Activated CD8-positive, alpha-beta memory T cell treated with anti-CD3 and anti-CD28 coated beads, Interleukin-2, amount 50 U/mL, for 4 hours (primary cell): ENCODE results near the gene P2RX2.

ENCODE experiments used
- DNase-seq: peaks from one replicate; pipeline ENCODE4 v3.0.0-alpha.2; 2020

The P2RX2 gene

GRCh38 chr12:132621657-132622435 lies 3.3 kb downstream of the P2RX2 start:
- DNase-seq, result no peak

GRCh38 chr12:132622437-132623071 lies 4.0 kb downstream of the P2RX2 start:
- DNase-seq, result no peak

GRCh38 chr12:132623072-132623869 lies 4.7 kb downstream of the P2RX2 start:
- DNase-seq, result no peak

GRCh38 chr12:132624186-132624855 lies 5.7 kb downstream of the P2RX2 start:
- DNase-seq, result no peak

GRCh38 chr12:132624910-132625630 lies 6.5 kb downstream of the P2RX2 start:
- DNase-seq, result no peak

- no peak for DNase-seq
Measured at GRCh38 chr12:132625731-132626430, 7.3 kb downstream of the P2RX2 start.

GRCh38 chr12:132629330-132629729 lies 10.8 kb downstream of the P2RX2 start:
- DNase-seq, result no peak

- no peak for DNase-seq
Measured at GRCh38 chr12:132630672-132631071, 12.1 kb downstream of the P2RX2 start.

- DNase-seq, result no peak
Measured at GRCh38 chr12:132631666-132632065, 13.1 kb downstream of the P2RX2 start.

- DNase-seq, result no peak
Measured at GRCh38 chr12:132632521-132633228, 14.1 kb downstream of the P2RX2 start.

GRCh38 chr12:132633398-132633797 lies 14.8 kb downstream of the P2RX2 start:
- no peak for DNase-seq

- no peak for DNase-seq
Measured at GRCh38 chr12:132633901-132634300, 15.3 kb downstream of the P2RX2 start.

- no peak for DNase-seq
Measured at GRCh38 chr12:132634411-132634990, 15.9 kb downstream of the P2RX2 start.

- no peak for DNase-seq
Measured at GRCh38 chr12:132635076-132635955, 16.7 kb downstream of the P2RX2 start.

- DNase-seq, result no peak
Measured at GRCh38 chr12:132637811-132638210, 19.2 kb downstream of the P2RX2 start.

- no peak for DNase-seq
Measured at GRCh38 chr12:132638541-132639408, 20.2 kb downstream of the P2RX2 start.

GRCh38 chr12:132639956-132640520 lies 21.5 kb downstream of the P2RX2 start:
- no peak for DNase-seq

GRCh38 chr12:132640936-132641335 lies 22.4 kb downstream of the P2RX2 start:
- DNase-seq, result no peak
